ENCODE measurements around the gene TFPI2. TPM values are rescaled to one million over a fixed set of nuclear protein-coding genes. Genes with fewer than 3 reads are reported as not detected.

The TFPI2 gene
- polyA plus RNA-seq, 3 donors, result 11.3 to 15.0 (median 13.7) TPM

GRCh38 chr7:93910076-93910994 is 19.8 kb upstream of the TFPI2 start:
- DNase-seq (ENCODE audit: low read depth in 3 of 3, low spot score in 2 of 3), result no peak

GRCh38 chr7:93906267-93906666 is 15.7 kb upstream of the TFPI2 start, which contains the start of gene GNGT1:
Gene GNGT1 (plus strand): TSS chr7:93906567. CDS start chr7:93906747, 180 bp downstream.
- no peak for DNase-seq (ENCODE audit: low read depth in 3 of 3, low spot score in 2 of 3)

GRCh38 chr7:93902777-93903423 is 12.3 kb upstream of the TFPI2 start:
- no peak for DNase-seq (ENCODE audit: low read depth in 3 of 3, low spot score in 2 of 3)

- DNase-seq (ENCODE audit: low read depth in 3 of 3, low spot score in 2 of 3), result no peak
Measured at GRCh38 chr7:93897680-93898079, 7.1 kb upstream of the TFPI2 start.

- no peak for DNase-seq (ENCODE audit: low read depth in 3 of 3, low spot score in 2 of 3)
Measured at GRCh38 chr7:93895859-93896600, 5.5 kb upstream of the TFPI2 start.

- DNase-seq (ENCODE audit: low read depth in 3 of 3, low spot score in 2 of 3), result no peak
Measured at GRCh38 chr7:93894966-93895640, 4.5 kb upstream of the TFPI2 start.

- DNase-seq (ENCODE audit: low read depth in 3 of 3, low spot score in 2 of 3), result no peak
Measured at GRCh38 chr7:93894426-93894825, 3.9 kb upstream of the TFPI2 start.

GRCh38 chr7:93890041-93890463 is 501 bp downstream of the TFPI2 start:
- DNase-seq (ENCODE audit: low read depth in 3 of 3, low spot score in 2 of 3), result peak; percentile 29 to 41 (median 30)

GRCh38 chr7:93889261-93889660 is 1.3 kb downstream of the TFPI2 start:
- no peak for DNase-seq (ENCODE audit: low read depth in 3 of 3, low spot score in 2 of 3)

- DNase-seq (ENCODE audit: low read depth in 3 of 3, low spot score in 2 of 3), result no peak
Measured at GRCh38 chr7:93884541-93884940, 6.0 kb downstream of the TFPI2 start.

GRCh38 chr7:93883917-93884345 is 6.6 kb downstream of the TFPI2 start:
- no peak for DNase-seq (ENCODE audit: low read depth in 3 of 3, low spot score in 2 of 3)

- no peak for DNase-seq (ENCODE audit: low read depth in 3 of 3, low spot score in 2 of 3)
Measured at GRCh38 chr7:93883078-93883916, 7.3 kb downstream of the TFPI2 start.

- DNase-seq (ENCODE audit: low read depth in 3 of 3, low spot score in 2 of 3), result no peak
Measured at GRCh38 chr7:93882468-93882867, 8.1 kb downstream of the TFPI2 start.

GRCh38 chr7:93879356-93879755 is 11.2 kb downstream of the TFPI2 start:
- no peak for DNase-seq (ENCODE audit: low read depth in 3 of 3, low spot score in 2 of 3)

- DNase-seq (ENCODE audit: low read depth in 3 of 3, low spot score in 2 of 3), result no peak
Measured at GRCh38 chr7:93877742-93878141, 12.8 kb downstream of the TFPI2 start.

GRCh38 chr7:93873998-93874574 is 16.5 kb downstream of the TFPI2 start:
- DNase-seq (ENCODE audit: low read depth in 3 of 3, low spot score in 2 of 3), result no peak

- DNase-seq (ENCODE audit: low read depth in 3 of 3, low spot score in 2 of 3), result no peak
Measured at GRCh38 chr7:93866886-93867285, 23.7 kb downstream of the TFPI2 start.

GRCh38 chr7:93862651-93863050 is 27.9 kb downstream of the TFPI2 start:
- DNase-seq (ENCODE audit: low read depth in 3 of 3, low spot score in 2 of 3), result no peak

- DNase-seq (ENCODE audit: low read depth in 3 of 3, low spot score in 2 of 3), result no peak
Measured at GRCh38 chr7:93861325-93861949, 29.1 kb downstream of the TFPI2 start.

Measured in right renal cortex interstitium (tissue), 3 donors.